Natural killer cell (primary cell): ENCODE measurements around the gene RXFP2. TPM values are rescaled to one million over a fixed set of nuclear protein-coding genes. Genes with fewer than 3 reads are reported as not detected.

Source experiments
- ATAC-seq, 3 donors: fragments of 150-1000 bp in 2 of 3; fragments of 200-7000 bp in 1 of 3; cut with Tn5 transposase; 1 replicate in 1 of 3; 2 replicates in 2 of 3; pipeline ENCODE4 v1.10.0; 2021; ENCODE audit warnings: mild to moderate bottlenecking in 2 of 3, moderate library complexity in 2 of 3
- DNase-seq, 2 donors: peaks; one replicate each; pipeline versions ENCODE4 v3.0.0 to v3.0.0-alpha.2; 2013 to 2021; ENCODE audit warnings: mixed read lengths in 1 of 2
- H3K27ac ChIP-seq: one replicate; pipeline ENCODE4 v1.5.1; 2013; ENCODE audit warnings: mild to moderate bottlenecking, low read length
- H3K27me3 ChIP-seq: one replicate; pipeline ENCODE4 v1.6.1; 2013; ENCODE audit warnings: low read length; ENCODE audit not compliant: control insufficient read depth, insufficient read depth
- H3K36me3 ChIP-seq: one replicate; pipeline ENCODE4 v1.6.1; 2013; ENCODE audit warnings: low read length; ENCODE audit not compliant: control insufficient read depth, insufficient read depth
- H3K4me1 ChIP-seq: one replicate; pipeline ENCODE4 v1.6.1; 2013; ENCODE audit warnings: low read length; ENCODE audit not compliant: control insufficient read depth, insufficient read depth
- H3K4me3 ChIP-seq: one replicate; pipeline ENCODE4 v1.5.1; 2013; ENCODE audit warnings: low read length
- H3K9me3 ChIP-seq: one replicate; pipeline ENCODE4 v1.6.1; 2013; ENCODE audit warnings: low read length; ENCODE audit not compliant: control insufficient read depth, insufficient read depth
- H3K27ac Mint-ChIP-seq, 2 donors: one replicate each; pipeline ENCODE4 v1.8.0; 2022; ENCODE audit warnings: mild to moderate bottlenecking in 2 of 2, mixed read lengths in 2 of 2, moderate library complexity in 1 of 2
- H3K27me3 Mint-ChIP-seq, 2 donors: one replicate each; pipeline ENCODE4 v1.8.0; 2022; ENCODE audit warnings: low read depth in 2 of 2, mixed read lengths in 2 of 2
- H3K36me3 Mint-ChIP-seq: one replicate; pipeline ENCODE4 v1.8.0; 2022; ENCODE audit warnings: mixed read lengths
- H3K4me1 Mint-ChIP-seq, 2 donors: one replicate each; pipeline ENCODE4 v1.8.0; 2022; ENCODE audit warnings: mixed read lengths in 2 of 2
- H3K4me3 Mint-ChIP-seq: one replicate; pipeline ENCODE4 v1.8.0; 2022; ENCODE audit warnings: mild to moderate bottlenecking, moderate library complexity, mixed read lengths
- H3K9me3 Mint-ChIP-seq, 2 donors: one replicate each; pipeline ENCODE4 v1.8.0; 2022; ENCODE audit warnings: mixed read lengths in 2 of 2
- CTCF ChIP-seq: fragments of 200-600 bp; IDR thresholded peaks from one replicate; pipeline ENCODE4 v1.8.0; 2022; ENCODE audit warnings: antibody characterized with exemption
- WGBS: methylation state at CpG from one replicate; pipeline ENCODE4 v1.1.7; 2013; ENCODE audit warnings: missing lambda C conversion rate; ENCODE audit not compliant: insufficient coverage; 5-methylcytosine and 5-hydroxymethylcytosine counted together
- intact Hi-C: fragments of 100-400 bp; cut with micrococcal nuclease; formaldehyde crosslinking; loops from one replicate; pipeline ENCODE4 v1.14.2; 2022
- total RNA-seq, 4 donors: library from RNA; stranded (reverse); fragments of 120-200 nt in 1 of 4; gene quantifications; one replicate each; pipeline versions ENCODE4 v1.2.3 to v1.2.4, GENCODE V29; 2013 to 2022

RXFP2 gene
- not detected for total RNA-seq
- total RNA-seq (2013), result not detected

GRCh38 chr13:31739226-31739625 is at the start of gene RXFP2:
Gene RXFP2 (plus strand): TSS chr13:31739526. CDS start chr13:31739613, 87 bp downstream.
- intact Hi-C loops, result no loop called here
- DNase-seq, result no peak
- H3K27me3 Mint-ChIP-seq, result peaks cover 10 to 30% of the 10 kb centered on the region in 2 donors
- H3K27ac Mint-ChIP-seq, result no peak within 1 kb of the TSS
- H3K4me3 Mint-ChIP-seq, result no peak within 1 kb of the TSS
- H3K4me1 Mint-ChIP-seq, result peaks cover 4 to 5% of the 10 kb centered on the region in 2 donors
- TF ChIP-seq CTCF, result no peak
- Histone ChIP-seq H3K9me3 (no peaks in the 10 kb centered on the region), H3K27me3 (no peaks in the 10 kb centered on the region), H3K27ac (no peak within 1 kb of the TSS), H3K4me1 (no peaks in the 10 kb centered on the region), H3K36me3 (no peaks in the 10 kb centered on the region), H3K4me3 (no peak within 1 kb of the TSS)
- no peaks in the 10 kb centered on the region for H3K9me3 Mint-ChIP-seq
- WGBS, result 100% methylated on average over 1 of the region's 2 CpGs
- ATAC-seq, result no peak
- no peaks in the 10 kb centered on the region for H3K36me3 Mint-ChIP-seq

GRCh38 chr13:31697290-31697689 is 42.0 kb upstream of the RXFP2 start:
- WGBS, result 0% methylated on average over 1 of the region's 1 CpG
- Mint-ChIP-seq H3K27ac (no peak overlapping the region), H3K36me3 (no peaks in the 10 kb centered on the region), H3K27me3 (peaks cover 4 to 24% of the 10 kb centered on the region in 2 donors), H3K9me3 (peaks cover 2% of the 10 kb centered on the region in 2 donors), H3K4me1 (no peaks in the 10 kb centered on the region), H3K4me3 (no peak overlapping the region)
- H3K27ac ChIP-seq, result no peak overlapping the region
- H3K27me3 ChIP-seq, result peaks cover 2% of the 10 kb centered on the region
- no peak for TF ChIP-seq CTCF
- intact Hi-C loops, result no loop called here
- ATAC-seq (no peak), DNase-seq (no peak)
- no peaks in the 10 kb centered on the region for H3K36me3 ChIP-seq
- H3K9me3 ChIP-seq, result peaks cover 6% of the 10 kb centered on the region
- no peak overlapping the region for H3K4me3 ChIP-seq
- H3K4me1 ChIP-seq, result no peaks in the 10 kb centered on the region

GRCh38 chr13:31699650-31700049 is 39.7 kb upstream of the RXFP2 start:
- TF ChIP-seq CTCF, result no peak
- no peaks in the 10 kb centered on the region for H3K4me1 ChIP-seq
- 67% methylated on average over 3 of the region's 3 CpGs for WGBS
- H3K27ac Mint-ChIP-seq, result no peak overlapping the region
- H3K9me3 ChIP-seq, result peaks cover 5% of the 10 kb centered on the region
- intact Hi-C loops, result no loop called here
- peaks cover 4 to 20% of the 10 kb centered on the region in 2 donors for H3K27me3 Mint-ChIP-seq
- H3K9me3 Mint-ChIP-seq, result peaks cover 0 to 2% of the 10 kb centered on the region in 2 donors
- H3K4me3 Mint-ChIP-seq, result no peak overlapping the region
- ATAC-seq, result no peak
- no peak overlapping the region for H3K27ac ChIP-seq
- H3K4me3 ChIP-seq, result no peak overlapping the region
- H3K36me3 ChIP-seq, result no peaks in the 10 kb centered on the region
- H3K4me1 Mint-ChIP-seq, result no peaks in the 10 kb centered on the region
- H3K27me3 ChIP-seq, result peaks cover 2% of the 10 kb centered on the region
- no peaks in the 10 kb centered on the region for H3K36me3 Mint-ChIP-seq
- DNase-seq, result no peak

- H3K36me3 Mint-ChIP-seq, result no peaks in the 10 kb centered on the region
- ATAC-seq (no peak), DNase-seq (no peak)
- H3K4me1 Mint-ChIP-seq, result no peaks in the 10 kb centered on the region
- no peak overlapping the region for H3K4me3 Mint-ChIP-seq
- Histone ChIP-seq H3K4me3 (no peak overlapping the region), H3K27ac (no peak overlapping the region), H3K9me3 (no peaks in the 10 kb centered on the region), H3K4me1 (no peaks in the 10 kb centered on the region), H3K27me3 (peaks cover 2% of the 10 kb centered on the region), H3K36me3 (no peaks in the 10 kb centered on the region)
- WGBS, result 86% methylated on average over 3 of the region's 3 CpGs
- H3K9me3 Mint-ChIP-seq, result peaks cover 0 to 2% of the 10 kb centered on the region in 2 donors
- intact Hi-C loops, result no loop called here
- H3K27me3 Mint-ChIP-seq, result peaks cover 10 to 18% of the 10 kb centered on the region in 2 donors
- H3K27ac Mint-ChIP-seq, result no peak overlapping the region
- no peak for TF ChIP-seq CTCF
Measured at GRCh38 chr13:31703780-31704179, 35.5 kb upstream of the RXFP2 start.
